NCI-H1048 (cell line): ENCODE data around the gene PYGO2.
"Not testable (repeated sequence)": the region's sequence is repeated elsewhere in the genome, so short reads cannot be mapped to it uniquely, and the experiment has no call there.

Source experiments
- DNase-seq: peaks from one replicate; lab custom pipeline; 2025; lab: John Stamatoyannopoulos, UW

The PYGO2 gene

GRCh38 chr1:154908129-154908528, 53.5 kb downstream of the PYGO2 start:
- DNase-seq: not testable (repeated sequence)
